HEK293T (cell line): ENCODE data around the gene CCNY.
"Not testable (repeated sequence)": the region's sequence is repeated elsewhere in the genome, so short reads cannot be mapped to it uniquely, and the experiment has no call there.

Experiments used
- CTCF ChIA-PET: fragments of 350-600 bp; formaldehyde crosslinking; extraction: SDS; loops from one replicate; lab custom pipeline; 2021; ENCODE audit warnings: antibody characterized with exemption, inconsistent platforms; lab: Yijun Ruan, JAX
- POLR2A ChIA-PET: fragments of 350-600 bp; formaldehyde crosslinking; extraction: SDS; loops from one replicate; lab custom pipeline; 2020; ENCODE audit warnings: antibody characterized with exemption, inconsistent platforms; lab: Yijun Ruan, JAX
- DNase-seq: peaks from one replicate; pipeline ENCODE4 v3.0.0; 2012; ENCODE audit warnings: mixed read lengths; ENCODE audit errors: extremely low spot score
- ARNT ChIP-seq: fragments of 450-650 bp; IDR thresholded peaks from 2 replicates; pipeline ENCODE4 v1.6.1; 2017; ENCODE audit warnings: mild to moderate bottlenecking
- BHLHE40 ChIP-seq: fragments of 450-650 bp; IDR thresholded peaks from 2 replicates; pipeline ENCODE4 v1.6.1; 2016; ENCODE audit warnings: mild to moderate bottlenecking, moderate library complexity, borderline replicate concordance
- CTBP1 ChIP-seq: fragments of 450-650 bp; IDR thresholded peaks from 2 replicates; pipeline ENCODE4 v1.6.1; 2016; ENCODE audit warnings: borderline replicate concordance
- ELF4 ChIP-seq: fragments of 450-650 bp; IDR thresholded peaks from 2 replicates; pipeline ENCODE4 v1.6.1; 2017; ENCODE audit warnings: antibody characterized with exemption
- FOXA1 ChIP-seq: fragments of 450-650 bp; IDR thresholded peaks from 2 replicates; pipeline ENCODE4 v1.6.1; 2016; ENCODE audit warnings: mild to moderate bottlenecking
- FOXK2 ChIP-seq: fragments of 450-650 bp; IDR thresholded peaks from 2 replicates; pipeline ENCODE4 v1.6.1; 2016; ENCODE audit warnings: mild to moderate bottlenecking
- FOXM1 ChIP-seq: fragments of 450-650 bp; IDR thresholded peaks from 2 replicates; pipeline ENCODE4 v1.6.1; 2017; ENCODE audit warnings: mild to moderate bottlenecking, borderline replicate concordance
- HDGF ChIP-seq: fragments of 450-650 bp; IDR thresholded peaks from 2 replicates; pipeline ENCODE4 v1.6.1; 2017; ENCODE audit warnings: antibody characterized with exemption, borderline replicate concordance
- L3MBTL2 ChIP-seq: fragments of 450-650 bp; conservative IDR thresholded peaks from 2 replicates; pipeline ENCODE4 v1.6.1; 2016; ENCODE audit warnings: mild to moderate bottlenecking
- LEF1 ChIP-seq: fragments of 450-650 bp; IDR thresholded peaks from 2 replicates; pipeline ENCODE4 v1.6.1; 2017; ENCODE audit warnings: mild to moderate bottlenecking, borderline replicate concordance
- NFRKB ChIP-seq: fragments of 450-650 bp; IDR thresholded peaks from 2 replicates; pipeline ENCODE4 v1.6.1; 2016; ENCODE audit warnings: mild to moderate bottlenecking, moderate library complexity
- PKNOX1 ChIP-seq: fragments of 450-650 bp; IDR thresholded peaks from 2 replicates; pipeline ENCODE4 v1.6.1; 2016
- SP1 ChIP-seq: fragments of 450-650 bp; IDR thresholded peaks from 2 replicates; pipeline ENCODE4 v1.6.1; 2017
- SUZ12 ChIP-seq: fragments of 450-650 bp; IDR thresholded peaks from 2 replicates; pipeline ENCODE4 v1.6.1; 2016; ENCODE audit warnings: mild to moderate bottlenecking
- TARDBP ChIP-seq: fragments of 450-650 bp; IDR thresholded peaks from 2 replicates; pipeline ENCODE4 v1.6.1; 2016
- ZNF384 ChIP-seq: fragments of 450-650 bp; IDR thresholded peaks from 2 replicates; pipeline ENCODE4 v1.6.1; 2016

CCNY gene

GRCh38 chr10:35398355-35398754 lies 62.0 kb downstream of the CCNY start:
- DNase-seq, result no peak
- TF ChIP-seq SP1 (no peak), SUZ12 (no peak), CTBP1 (no peak), PKNOX1 (no peak), FOXA1 (no peak), FOXM1 (no peak), ZNF384 (no peak), L3MBTL2 (no peak), ARNT (no peak), HDGF (no peak), BHLHE40 (no peak), NFRKB (no peak), FOXK2 (no peak), LEF1 (no peak), TARDBP (no peak), ELF4 (no peak)
- ChIA-PET POLR2A (no interaction called here), CTCF (interaction anchor here (1.0 kb wide), 1 partner anchor 12 kb away, joined by 3 read pairs; no protein-coding TSS in a partner anchor)

- no peak for DNase-seq
- POLR2A ChIA-PET, result no interaction called here
- no peak for TF ChIP-seq FOXK2
- no peak for TF ChIP-seq LEF1
- 0 out of 2 replicates have a peak, but pooled peaks have one; percentile 23 for TF ChIP-seq L3MBTL2
- TF ChIP-seq HDGF, result no peak
- TF ChIP-seq CTBP1, result no peak
- CTCF ChIA-PET, result interaction anchor here (1.0 kb wide), 1 partner anchor 13 kb away, joined by 3 read pairs; no protein-coding TSS in a partner anchor
Observed at GRCh38 chr10:35398908-35399307, 62.6 kb downstream of the CCNY start.

GRCh38 chr10:35399414-35400009 lies 63.2 kb downstream of the CCNY start:
- TF ChIP-seq LEF1 (no peak), TARDBP (no peak), NFRKB (no peak), ZNF384 (no peak), ELF4 (no peak), FOXA1 (no peak), FOXK2 (no peak), BHLHE40 (no peak)
- CTCF ChIA-PET, result interaction anchor here (1.0 kb wide), 1 partner anchor 13 kb away, joined by 3 read pairs; no protein-coding TSS in a partner anchor
- POLR2A ChIA-PET, result interaction anchor here (0.6 kb wide), 1 partner anchor 9 kb away, joined by 4 read pairs; no protein-coding TSS in a partner anchor

GRCh38 chr10:35400595-35401268 lies 64.4 kb downstream of the CCNY start:
- no peak for DNase-seq
- no peak for TF ChIP-seq TARDBP
- ChIA-PET POLR2A (no interaction called here), CTCF (no interaction called here)

More at GRCh38 chr10:35399414-35400009, 63.2 kb downstream of the CCNY start:
- no peak for DNase-seq

GRCh38 chr10:35403491-35403890 lies 67.2 kb downstream of the CCNY start:
- DNase-seq, CTCF ChIA-PET, POLR2A ChIA-PET: not testable (repeated sequence)

GRCh38 chr10:35404077-35404476 lies 67.8 kb downstream of the CCNY start:
- DNase-seq, POLR2A ChIA-PET, CTCF ChIA-PET: not testable (repeated sequence)

- POLR2A ChIA-PET, CTCF ChIA-PET, DNase-seq: not testable (repeated sequence)
Observed at GRCh38 chr10:35406003-35406630, 69.8 kb downstream of the CCNY start.

GRCh38 chr10:35407696-35408095 lies 71.4 kb downstream of the CCNY start:
- POLR2A ChIA-PET, result not testable (repeated sequence)

More at GRCh38 chr10:35407696-35408095, 71.4 kb downstream of the CCNY start:
- CTCF ChIA-PET, DNase-seq: not testable (repeated sequence)
